NCI-H2171 (cell line): Measurements from ENCODE around the gene CYP2J2.
A peak's percentile ranks its signal among the peaks of the same experiment; 100 is the strongest.
"Not testable (repeated sequence)": the region's sequence is repeated elsewhere in the genome, so short reads cannot be mapped to it uniquely, and the experiment has no call there.

Experiments
- DNase-seq: peaks from one replicate; lab custom pipeline; 2025; lab: John Stamatoyannopoulos, UW

Gene CYP2J2

DNA sequence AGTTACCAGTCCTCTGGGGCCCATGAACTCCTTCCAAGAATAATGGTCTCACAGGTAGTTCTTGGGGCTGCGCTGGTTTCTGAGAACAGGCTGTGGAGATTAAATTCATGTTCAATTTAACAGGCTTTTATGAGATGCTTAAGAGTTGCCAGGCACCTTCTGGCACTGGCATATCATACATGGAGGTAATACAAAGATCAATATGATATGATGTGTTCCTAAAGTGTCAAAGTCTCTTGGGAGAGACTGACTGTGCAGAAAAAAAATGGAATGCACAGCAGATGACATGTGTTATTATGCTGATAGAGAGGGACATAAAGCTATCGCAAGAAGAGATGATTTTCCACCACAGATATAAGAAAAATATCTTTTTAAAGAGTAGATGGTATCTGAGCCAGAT lies 6.8 kb downstream of the CYP2J2 start:
- peak; percentile 36 for DNase-seq

DNA sequence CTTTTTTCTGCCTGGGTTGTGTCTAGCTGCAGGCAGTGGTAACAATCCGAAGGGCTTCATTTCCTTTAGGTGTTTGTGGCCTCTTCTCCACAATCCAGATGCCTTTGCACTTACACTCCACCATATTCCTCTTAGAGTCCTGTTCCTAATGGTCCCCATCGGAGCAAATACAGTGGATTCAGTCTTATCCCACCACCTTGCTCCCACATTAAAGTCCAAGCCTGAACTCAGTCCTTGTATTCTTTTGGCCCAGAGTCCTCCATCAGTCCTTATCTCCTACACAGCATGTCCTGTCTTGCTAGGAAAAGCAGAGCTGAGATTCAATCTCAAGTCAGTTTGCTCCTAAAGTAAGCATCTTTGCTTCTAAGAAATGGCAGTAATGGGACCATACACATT lies 8.8 kb downstream of the CYP2J2 start:
- DNase-seq, result no peak

DNA sequence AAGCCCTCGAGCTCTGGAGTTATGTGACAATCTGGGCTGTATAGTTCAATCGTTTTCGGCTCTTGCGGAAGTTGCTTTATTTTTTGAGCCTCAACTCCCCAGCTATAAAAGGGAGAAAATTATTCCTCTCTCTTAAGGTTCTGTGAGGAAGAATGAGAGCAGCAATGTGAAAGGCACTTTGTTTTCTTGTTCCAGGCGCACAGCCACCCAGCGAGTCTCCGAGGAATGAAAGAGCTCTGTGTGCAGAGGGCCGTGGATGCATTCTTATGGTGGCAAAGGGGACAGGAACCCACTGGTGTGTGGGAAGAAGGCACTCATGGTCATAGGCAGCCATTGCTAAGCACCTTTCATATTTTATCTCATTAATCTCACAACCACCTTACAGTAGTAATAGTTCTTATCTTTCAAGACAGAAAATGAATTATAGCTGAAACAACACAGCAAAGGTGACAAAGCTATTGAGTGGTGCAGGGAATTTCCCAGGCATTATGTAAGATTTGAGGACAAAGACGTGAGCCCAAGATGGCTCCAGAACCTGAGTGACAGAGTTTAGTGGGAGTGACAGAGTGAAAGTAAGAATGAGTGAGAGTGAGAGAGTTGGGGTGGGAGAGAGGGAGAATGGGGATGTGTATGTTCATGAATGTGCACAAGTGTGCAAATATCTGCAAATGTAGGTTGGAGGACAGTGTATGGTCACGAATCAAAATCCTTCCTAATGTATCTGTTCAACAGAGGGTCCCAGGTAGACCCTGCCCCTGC lies 9.4 kb downstream of the CYP2J2 start:
- no peak for DNase-seq

DNA sequence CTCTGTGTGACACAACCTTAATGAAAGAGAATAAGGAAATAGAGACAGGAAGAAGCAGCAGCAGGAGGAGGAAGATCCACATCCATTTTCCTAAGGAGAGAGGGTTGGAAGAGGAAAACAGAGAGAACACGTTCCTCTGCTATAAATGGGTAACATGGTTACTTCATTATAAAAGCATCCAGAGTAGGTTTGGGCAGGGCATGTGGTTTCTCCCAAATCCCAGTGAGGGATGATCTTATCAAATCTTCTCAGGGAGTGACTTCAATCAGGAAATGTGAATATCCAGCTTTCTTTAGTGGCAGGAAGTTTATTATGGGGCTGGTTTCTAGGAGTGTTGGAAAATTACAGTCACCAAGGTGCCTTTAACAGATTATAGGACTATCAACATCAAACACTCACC lies 11.1 kb downstream of the CYP2J2 start:
- no peak for DNase-seq

DNA sequence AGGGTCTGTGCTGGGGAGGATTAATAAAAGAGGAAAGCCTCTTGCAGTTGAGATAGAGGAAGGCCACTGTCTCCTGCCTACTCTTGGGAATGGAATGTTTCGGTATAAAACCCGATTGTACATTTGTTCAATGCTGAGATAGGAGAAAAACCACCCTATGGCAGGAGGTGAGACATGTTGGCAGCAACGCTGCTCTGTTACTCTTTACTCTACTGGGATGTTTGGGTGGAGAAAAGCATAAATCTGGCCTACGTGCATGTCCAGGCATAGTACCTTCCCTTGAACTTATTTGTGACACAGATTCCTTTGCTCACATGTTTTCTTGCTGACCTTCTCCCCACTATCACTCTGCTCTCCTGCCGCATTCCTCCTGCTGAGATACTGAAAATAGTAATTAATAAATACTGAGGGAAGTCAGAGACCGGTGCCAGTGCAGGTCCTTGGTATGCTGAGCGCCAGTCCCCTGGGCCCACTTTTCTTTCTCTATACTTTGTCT lies 11.7 kb downstream of the CYP2J2 start:
- DNase-seq, result not testable (repeated sequence)

DNA sequence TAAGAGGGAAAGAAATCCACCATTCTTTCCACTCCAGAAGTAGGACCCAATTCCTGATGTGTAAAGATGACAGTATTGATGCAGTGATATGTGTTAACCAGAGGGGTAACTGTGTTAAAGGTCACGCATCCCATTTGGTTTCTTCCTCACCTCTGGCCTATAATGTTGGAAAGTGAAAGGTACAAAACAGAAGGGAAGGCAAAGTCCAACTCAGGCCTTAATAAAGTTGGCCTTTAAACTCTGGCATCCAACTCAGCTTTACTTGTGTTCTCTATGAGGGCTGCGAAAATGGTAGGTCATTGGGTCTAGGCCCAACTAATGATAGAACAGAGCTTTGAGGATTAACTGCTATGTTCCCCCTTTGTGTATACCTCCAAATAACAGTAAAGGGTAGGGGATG lies 17.9 kb downstream of the CYP2J2 start:
- DNase-seq, result no peak

DNA sequence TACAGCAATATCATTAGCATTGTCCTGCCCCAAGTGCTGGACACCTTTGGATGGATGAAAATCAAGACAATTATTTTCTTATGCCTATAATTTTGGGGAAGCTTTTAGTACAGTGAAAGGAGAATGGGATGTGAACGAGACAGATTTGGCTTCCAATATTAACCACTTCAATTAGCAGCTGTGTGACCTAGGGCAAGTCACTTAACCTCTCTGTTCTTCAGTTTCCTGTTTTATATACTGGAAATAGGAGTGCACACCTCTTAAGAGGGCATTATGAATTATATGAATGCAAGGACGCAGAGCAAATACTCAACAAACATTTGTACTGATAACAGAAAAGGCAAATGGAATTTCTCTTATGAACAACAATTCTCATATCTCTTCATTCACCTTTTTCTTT lies 18.5 kb downstream of the CYP2J2 start:
- DNase-seq, result no peak

DNA sequence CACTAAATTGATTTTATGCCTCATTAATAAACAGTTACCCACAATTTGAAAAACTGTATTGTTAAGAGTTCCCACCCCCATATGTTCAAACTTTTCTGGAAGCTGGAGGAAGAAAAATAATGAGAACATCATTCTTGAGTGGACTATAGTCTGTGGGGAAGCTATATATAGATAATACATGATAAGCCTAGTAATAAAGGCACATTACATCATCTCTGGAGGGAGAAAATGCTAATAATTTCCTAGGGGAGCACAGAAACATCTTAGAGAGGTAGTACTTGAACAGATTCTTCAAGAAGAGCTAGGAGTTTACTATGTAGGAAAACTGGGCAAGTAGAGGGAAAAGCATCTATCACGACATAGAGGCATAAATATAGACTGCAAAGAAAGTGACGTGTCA lies 19.6 kb downstream of the CYP2J2 start:
- DNase-seq, result no peak

DNA sequence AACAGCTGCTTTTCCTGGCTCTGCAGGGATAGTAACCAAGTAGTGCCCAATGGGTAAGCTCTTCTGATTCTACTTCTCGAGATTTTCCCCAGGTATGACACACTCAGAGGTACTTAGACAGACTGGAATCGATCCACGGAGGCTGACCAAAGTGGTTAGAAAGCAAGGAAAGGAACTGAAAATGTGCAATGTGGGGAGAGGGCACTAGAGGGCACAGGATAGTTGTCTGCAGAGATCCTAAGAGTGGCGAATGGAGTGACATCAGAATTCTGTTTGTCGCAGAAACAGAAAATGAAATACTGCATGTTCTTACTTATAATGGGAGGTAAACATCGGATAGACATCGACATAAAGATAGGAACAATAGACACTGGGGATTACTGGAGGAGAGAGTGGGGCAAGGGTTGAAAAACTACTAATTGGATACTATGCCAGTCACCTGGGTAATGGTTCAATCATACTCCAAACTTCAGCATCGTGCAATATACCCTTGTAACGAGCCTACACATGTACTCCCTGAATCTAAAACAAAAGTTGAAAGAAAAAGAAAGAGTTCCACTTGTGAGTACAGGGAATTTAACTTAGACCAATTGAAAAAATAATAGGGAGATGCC lies 23.3 kb downstream of the CYP2J2 start:
- peak; percentile 10 for DNase-seq

DNA sequence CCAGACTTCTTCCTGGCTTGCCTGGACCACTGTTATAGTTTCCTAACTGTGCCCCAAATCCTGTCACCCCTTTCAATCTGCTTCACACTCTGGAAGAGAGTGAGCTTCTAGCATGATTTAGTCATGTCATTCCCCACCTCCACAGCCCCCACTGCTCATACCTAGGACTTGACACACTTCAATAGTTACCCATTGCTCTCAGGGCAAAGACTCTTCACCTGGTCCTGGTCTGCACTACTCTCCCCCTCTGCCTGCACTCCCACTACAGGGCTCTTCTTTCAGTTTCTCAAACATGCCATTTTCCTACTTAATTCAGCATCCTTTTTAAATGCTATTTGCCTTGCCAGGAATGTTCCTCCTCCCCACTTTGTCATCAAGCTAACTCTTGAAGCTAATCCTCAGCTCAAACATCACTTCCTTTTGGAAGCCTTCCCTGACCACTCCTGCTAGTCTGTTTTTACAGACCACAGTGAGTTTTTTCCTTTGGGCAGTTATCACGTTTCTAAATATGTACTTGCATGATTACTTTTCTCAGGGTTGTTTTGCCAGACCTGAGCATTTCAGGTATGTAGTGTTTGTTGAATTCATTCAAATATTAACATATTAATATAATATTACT lies 24.7 kb downstream of the CYP2J2 start:
- no peak for DNase-seq

DNA sequence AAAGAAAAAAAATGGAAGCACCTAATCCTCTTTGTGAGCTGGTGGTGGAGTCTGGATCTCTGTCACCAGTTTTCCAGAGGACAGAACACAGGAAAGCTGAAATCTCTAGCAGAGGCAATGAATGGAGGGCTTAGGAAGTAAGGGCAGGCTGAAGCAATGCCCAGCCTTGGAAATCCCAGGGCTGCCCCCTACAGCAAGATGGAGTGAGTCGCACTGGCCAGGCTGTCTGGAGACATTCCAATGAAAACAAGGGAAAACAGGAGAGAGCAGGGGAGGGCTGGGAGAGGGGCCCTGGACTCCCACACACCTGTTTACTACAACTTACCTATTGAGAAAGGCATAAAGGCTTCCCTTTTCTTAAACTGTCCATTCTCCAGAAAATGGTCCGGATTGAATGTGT lies 25.9 kb downstream of the CYP2J2 start:
- DNase-seq, result no peak

DNA sequence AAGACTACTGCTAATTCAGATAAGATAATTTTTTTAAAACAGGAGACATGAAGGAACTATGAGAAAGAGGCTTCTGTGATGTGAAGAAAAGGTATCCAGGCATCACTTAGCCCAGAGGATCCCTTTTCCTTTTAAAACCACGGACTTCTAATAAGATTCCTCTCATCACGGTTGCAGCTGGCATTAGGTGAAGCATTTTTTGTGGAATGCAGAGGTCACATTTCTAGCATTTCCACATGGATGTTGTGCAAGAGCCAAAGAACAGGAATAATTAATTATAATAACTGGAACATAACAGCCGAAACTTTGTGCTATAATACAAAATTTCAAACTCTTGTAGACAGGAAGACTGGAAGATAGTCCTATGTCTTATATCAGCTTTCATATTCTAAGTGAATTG lies 27.6 kb downstream of the CYP2J2 start:
- no peak for DNase-seq

DNA sequence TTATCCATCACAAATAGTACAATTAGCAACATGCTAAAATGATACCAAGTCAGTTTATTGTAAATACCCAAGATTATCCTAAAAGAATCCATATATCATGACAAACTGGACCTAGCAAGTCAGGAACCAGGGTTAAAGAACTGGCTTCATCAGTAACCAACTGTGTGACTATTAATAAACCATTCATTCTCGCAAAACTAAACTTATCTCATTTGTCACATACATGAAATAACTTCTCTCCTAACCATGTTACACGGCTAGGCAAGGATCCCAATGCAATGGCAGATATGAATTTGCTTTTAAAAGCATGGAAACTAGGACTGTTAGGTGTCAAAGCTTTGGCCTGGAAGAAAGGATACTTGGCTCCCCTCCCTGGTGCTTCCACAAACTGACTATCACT lies 29.4 kb downstream of the CYP2J2 start:
- DNase-seq, result no peak

DNA sequence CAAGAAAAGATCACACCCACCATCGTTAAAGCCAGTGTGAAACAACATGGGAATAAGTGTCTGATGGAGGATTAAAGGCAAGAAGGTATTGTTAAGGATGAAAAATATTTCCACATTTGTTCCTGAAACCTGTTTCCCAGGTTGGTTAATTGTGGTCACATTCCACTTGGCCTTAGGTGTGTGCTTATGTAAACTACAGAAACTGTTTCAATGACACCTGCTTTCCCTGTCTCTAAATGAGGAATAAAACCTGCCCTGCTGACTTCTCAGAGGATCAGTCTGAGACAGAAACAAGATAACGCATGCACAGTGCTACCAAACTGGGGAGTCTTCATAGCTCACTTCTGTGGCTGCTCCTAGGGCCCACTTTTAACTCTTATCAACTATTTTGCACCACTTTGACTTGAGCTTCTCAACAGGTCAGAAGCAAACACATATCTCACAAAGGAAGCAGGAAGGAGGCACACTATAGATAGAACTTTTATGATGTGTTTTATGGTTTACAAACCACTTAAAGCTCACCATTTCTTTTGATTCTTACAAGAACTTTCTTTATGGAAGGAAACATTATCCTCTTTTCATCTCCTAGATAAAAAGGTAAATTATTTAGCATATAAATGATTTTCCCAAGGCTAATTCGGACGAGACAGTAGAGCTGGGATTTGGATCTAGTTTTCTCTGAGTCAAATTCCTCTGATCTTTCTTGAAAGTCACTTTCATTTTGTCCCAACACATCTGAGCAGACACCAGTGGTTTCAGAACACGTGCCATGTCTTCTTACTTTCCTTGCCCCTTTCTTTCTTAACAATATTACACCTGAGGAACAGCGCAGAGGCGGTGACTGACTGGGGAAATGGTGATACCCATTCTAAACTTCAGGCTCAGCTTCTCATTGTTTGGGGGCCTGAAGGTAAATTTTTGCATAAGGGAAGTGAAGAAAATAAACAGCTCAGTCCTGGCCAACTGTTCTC lies 33.4 kb downstream of the CYP2J2 start:
- no peak for DNase-seq

DNA sequence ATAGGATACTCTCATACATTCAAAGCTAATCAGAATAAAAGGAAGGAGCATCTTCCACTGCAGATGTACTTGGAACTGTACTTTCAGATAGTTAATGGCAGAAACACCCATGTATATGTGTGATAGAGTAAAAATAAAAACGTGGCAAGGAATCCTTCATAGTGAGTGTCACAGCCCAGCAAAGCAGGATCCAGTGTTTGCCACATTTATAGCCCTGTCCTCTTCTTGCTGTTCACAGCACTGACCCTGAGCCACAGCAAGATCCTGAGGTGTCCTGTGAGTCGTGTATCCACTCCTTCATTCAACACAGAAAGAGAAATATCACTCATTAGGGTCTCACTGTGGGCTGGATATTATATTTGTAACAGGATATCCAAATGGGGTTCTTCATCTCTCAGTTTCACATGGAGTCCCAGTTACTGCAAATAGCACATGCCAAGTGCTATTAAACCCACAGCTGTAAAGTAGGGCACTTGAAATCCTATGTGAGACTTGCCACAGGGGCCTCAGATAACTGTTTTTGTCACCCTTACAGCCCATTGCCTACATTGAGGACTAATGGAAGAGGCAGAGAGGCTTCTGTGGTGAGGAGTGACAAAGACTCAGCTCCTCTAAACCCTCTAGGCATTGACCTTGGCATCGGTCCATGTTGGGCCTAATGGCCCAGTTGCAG lies 41.3 kb downstream of the CYP2J2 start:
- DNase-seq, result no peak

DNA sequence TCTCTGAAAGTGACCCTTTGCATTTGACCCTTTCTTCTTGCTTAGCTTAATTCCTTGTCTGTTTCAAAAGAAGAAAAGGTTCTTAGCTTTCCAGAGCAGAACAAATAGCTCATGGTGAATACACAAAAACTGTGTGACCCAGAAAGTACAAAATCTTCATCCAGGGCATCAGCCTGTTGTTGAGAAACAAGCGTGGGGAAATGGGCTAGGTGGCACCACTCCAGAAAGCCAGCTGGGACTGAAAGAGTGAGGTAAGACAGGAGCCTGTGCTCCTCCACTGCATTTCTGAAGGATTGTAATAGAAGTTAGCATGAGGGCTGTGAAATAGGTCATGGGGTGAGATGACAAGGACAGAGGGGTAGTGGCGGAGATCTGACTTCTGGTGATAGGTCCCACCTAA lies 45.8 kb downstream of the CYP2J2 start:
- DNase-seq, result no peak

DNA sequence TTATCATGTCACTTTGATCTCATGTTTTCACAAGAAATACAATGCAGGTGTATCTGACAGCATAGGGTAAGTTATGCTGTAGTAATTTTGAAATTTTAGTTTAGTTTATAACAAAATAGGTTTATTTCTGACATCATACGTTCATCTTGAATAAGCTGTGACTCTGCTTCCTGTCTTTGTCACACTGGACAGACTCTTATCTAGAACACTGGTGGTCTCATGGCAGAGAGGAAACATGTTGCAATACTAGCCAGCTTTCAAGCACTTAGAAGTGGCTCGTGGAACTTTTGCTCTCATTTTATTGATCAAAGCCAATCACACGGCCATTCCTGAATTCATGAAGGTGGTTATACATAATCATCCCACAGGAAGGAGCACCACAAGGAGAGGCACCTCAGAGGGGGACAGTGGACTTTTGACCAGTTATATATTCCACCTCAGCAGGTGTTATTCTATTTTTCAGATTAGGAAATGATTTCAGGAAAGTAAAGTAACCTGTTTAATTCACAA lies 46.5 kb downstream of the CYP2J2 start:
- DNase-seq, result no peak

DNA sequence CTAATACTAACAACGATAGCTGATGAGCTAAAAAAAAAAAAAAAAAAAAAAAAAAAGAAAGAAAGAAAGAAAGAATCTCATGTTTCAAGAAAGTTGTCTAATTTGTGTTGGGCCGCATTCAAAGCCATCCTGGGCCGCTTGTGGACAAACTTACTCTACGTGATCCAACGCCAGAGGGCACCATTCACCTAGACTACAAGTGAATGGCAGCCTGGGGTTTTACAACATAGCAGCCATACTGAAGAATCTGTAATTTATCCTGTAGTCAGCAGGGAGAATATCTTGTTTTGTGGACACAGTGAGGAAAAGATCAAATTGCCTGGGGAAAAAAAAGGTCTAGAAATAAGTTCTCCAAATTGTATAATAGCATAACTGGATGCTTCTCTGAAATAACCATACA lies 47.0 kb downstream of the CYP2J2 start:
- peak; percentile 66 for DNase-seq

DNA sequence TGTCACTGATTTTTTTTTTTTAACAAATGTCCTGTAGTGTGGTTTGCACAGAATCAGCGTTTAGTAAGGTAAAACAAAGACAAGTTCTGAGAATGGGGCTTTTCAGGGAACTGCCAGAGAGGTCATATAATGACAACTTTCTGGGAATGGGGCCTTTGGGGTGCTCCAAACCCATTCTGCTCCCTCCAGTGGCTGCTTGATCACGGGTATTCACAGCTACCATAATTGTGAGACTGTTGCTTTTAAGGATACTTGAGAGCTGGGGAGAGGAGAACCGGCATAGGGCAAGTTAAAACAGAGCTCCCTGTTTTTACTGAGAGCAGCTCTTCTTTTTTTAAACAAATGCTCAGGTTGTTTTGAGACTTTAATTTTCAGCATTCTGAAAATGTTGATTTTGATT lies 48.2 kb downstream of the CYP2J2 start:
- no peak for DNase-seq

DNA sequence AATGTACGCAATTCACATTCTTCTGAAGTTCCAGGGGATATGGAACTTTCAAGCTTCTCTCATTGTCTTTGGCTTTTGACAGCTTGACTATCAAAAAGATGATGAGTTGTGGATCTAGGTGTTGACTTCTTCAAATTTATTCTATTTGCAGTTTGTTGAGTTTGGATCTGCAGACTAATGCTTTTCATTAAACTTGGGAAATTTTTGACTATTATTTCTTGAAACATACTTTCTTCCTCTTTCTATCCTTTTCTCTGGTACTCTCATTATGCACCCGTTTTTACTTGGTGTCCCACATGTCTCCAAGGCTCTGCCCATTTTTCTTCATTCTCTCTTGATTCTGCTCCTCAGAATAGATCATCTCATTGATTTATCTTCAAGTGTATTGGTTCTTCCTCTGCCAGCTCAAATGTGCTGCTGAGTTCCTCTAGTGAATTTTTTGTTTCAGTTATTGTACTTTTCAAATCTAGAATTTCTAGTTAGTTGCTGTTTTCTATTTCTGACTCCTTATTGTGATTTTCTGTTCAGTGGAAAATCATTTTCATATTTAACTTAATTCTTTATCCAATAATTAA lies 49.4 kb downstream of the CYP2J2 start:
- DNase-seq, result no peak

DNA sequence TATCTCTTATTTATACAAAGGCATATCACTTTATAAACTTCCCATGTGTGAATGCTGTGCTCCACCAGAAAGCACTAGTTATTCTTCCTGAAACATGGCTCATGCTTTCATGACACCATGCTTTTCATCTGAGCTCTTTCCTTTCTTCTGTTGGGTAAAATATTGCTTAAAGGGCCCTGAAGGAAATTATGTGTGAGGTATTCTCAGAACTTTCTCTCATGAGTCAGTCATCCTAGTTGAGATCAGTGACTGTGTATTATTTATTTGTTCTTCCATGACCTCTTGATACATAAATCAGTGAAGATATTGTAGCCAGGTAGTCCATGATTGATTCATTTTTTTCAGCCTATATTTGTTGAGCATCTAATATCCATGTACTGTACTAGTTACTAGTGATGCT lies 54.8 kb downstream of the CYP2J2 start:
- DNase-seq, result no peak
